Suppressor macrophage (primary cell): ENCODE data around the gene RNF213.
A peak's percentile ranks its signal among the peaks of the same experiment; 100 is the strongest.
"Not testable (repeated sequence)": the region's sequence is repeated elsewhere in the genome, so short reads cannot be mapped to it uniquely, and the experiment has no call there.

Experiments used
- DNase-seq, 4 experiments: peaks; one replicate each; pipeline ENCODE4 v3.0.0-alpha.2; 2020 to 2022

RNF213 gene

GRCh38 chr17:80224683-80225082 lies 36.0 kb upstream of the RNF213 start:
- DNase-seq, result no peak

- no peak for DNase-seq
These were observed 35.4 kb upstream of the RNF213 start for GRCh38 chr17:80225230-80225629.

GRCh38 chr17:80227156-80227555 lies 33.5 kb upstream of the RNF213 start:
- DNase-seq, result no peak

- no peak for DNase-seq
These were observed 33.0 kb upstream of the RNF213 start for GRCh38 chr17:80227666-80228065.

- DNase-seq, result no peak
These were observed 32.2 kb upstream of the RNF213 start for GRCh38 chr17:80228477-80228876.

GRCh38 chr17:80229011-80229410 lies 31.6 kb upstream of the RNF213 start:
- no peak for DNase-seq

GRCh38 chr17:80232438-80232837 lies 28.2 kb upstream of the RNF213 start:
- no peak for DNase-seq

DNA sequence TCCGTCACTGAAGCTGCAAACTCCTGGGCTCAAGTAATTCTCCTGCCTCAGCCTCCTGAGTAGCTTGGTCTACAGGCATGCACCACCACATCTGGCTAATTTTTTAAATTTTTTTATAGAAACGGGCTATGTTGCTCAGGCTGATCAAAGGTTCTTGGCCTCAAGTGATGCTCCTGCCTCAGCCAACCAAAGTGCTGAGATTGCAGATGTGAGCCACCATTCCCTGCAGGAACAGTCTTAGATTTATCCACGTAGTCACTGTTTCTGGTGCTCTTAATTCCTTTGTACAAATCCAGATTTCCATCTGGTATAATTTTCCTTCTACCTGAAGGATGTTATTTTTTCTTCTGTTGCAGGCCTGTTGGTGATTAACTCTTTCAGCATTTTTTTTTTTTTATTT lies 27.4 kb upstream of the RNF213 start:
- DNase-seq, result no peak

- DNase-seq, result no peak
These were observed 23.7 kb upstream of the RNF213 start for GRCh38 chr17:80236911-80237310.

DNA sequence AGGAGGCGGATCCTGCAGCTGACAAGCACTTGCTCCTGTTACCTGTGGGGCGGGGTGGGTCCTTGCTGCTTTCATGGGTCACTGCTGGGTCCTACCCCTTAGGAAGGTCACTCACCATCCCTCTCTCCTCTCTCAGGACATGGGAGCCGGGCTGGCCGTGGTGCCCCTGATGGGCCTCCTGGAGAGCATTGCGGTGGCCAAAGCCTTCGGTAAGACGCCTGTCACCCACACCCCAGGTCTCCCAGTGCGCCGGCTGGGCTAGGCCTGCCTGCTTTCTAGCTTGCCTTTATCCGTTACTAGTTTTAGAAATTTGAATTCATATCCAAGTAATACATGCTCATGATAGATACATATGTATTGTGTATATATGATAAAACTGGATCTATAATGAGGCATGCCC lies 23.3 kb upstream of the RNF213 start:
- no peak for DNase-seq

GRCh38 chr17:80242505-80242904 lies 18.1 kb upstream of the RNF213 start:
- DNase-seq, result no peak

DNA sequence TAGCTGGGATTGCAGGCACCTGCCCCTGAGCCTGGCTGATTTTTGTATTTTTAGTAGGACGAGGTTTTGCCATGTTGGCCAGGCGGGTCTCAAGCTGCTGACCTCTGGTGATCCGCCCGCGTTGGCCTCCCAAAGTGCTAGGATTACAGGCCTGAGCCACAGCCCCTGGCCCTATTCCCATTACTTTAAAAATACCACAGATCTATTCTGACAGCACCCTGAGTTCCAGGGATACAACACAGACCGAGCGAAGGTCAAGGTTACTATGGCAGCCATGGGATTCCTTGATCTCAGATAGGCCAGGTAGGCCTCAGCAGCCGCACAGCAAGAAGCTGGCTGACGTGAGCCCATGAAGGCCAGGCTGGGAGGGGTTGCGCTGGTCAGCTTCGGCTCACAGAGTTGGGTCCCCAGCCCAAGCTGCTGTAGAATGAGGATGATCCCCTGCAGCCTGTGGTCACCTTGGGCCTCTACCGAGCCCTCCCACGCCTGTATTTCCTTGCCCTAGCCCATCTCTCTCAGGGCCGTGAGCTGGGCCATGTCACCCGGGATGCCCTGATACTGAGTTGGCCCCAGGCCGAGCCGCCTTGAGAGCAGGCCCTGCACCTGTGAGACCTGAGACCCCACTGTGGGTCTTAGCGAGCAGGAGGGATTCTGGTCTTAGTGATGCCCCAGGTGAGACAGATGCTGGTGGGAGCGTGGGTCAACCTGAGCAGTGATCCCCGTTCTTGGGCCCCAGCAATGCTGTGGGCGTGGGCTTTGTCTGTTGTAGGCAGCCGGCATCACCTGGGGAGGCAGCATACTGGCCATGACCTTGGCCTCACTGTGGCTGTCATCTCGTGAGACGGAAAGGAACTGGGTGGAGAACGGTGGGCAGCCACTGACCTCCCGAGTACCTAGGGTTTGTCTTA lies 16.9 kb upstream of the RNF213 start:
- DNase-seq, result no peak

DNA sequence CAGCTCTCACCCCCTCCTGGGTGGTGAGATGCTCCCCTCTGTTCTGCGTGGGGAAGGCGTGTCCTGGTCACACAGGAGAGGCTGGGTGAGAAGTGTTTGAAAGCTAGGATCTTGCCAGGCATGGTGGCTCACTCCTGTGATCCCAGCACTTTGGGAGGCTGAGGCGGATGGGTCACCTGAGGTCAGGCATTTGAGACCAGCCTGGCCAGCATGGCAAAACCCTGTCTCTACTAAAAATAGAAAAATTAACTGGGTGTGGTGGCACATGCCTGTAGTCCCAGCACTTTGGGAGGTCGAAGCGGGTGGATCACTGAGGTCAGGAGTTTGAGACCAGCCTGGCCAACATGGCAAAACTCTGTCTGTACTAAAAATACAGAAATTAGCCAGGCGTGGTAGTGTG lies 16.2 kb upstream of the RNF213 start:
- not testable (repeated sequence) for DNase-seq

DNA sequence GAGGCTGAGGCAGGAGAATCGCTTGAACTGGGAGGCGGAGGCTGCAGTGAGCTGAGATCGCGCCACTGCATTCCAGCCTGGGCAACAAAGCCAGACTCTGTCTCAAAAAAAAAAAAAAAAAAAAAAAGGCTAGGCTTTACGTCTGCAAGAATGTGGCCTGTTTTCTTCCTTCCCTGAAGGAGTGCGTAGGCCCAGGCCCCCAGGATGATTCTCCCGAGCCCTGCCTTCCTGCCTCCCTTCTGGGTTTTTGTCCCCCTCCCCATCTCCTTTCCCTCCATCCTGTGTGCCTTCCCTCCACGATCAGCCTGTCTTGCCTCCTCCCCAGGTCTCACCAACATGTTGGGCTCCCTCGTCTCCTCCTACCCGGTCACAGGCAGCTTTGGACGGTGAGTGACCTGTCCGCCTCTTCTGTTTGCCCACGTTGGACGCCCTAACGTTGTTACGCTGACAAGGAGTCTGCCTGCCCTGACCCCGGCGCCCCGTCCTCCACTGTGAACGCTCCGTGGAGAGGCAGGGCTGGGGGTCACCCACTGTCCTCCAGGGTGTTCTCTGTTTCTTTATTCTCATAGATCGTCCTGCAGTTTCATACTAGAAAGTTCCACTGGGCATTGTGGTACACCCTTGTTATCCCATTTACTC lies 15.7 kb upstream of the RNF213 start:
- no peak for DNase-seq

- no peak for DNase-seq
These were observed 14.9 kb upstream of the RNF213 start for GRCh38 chr17:80245566-80246265.

- DNase-seq, result no peak
These were observed 14.4 kb upstream of the RNF213 start for GRCh38 chr17:80246266-80246681.

GRCh38 chr17:80246726-80247125 lies 13.9 kb upstream of the RNF213 start:
- no peak for DNase-seq

- DNase-seq, result no peak
These were observed 13.1 kb upstream of the RNF213 start for GRCh38 chr17:80247561-80247960.

- no peak for DNase-seq
These were observed 12.4 kb upstream of the RNF213 start for GRCh38 chr17:80248001-80248893.

- no peak for DNase-seq
These were observed 11.6 kb upstream of the RNF213 start for GRCh38 chr17:80248894-80249710.

DNA sequence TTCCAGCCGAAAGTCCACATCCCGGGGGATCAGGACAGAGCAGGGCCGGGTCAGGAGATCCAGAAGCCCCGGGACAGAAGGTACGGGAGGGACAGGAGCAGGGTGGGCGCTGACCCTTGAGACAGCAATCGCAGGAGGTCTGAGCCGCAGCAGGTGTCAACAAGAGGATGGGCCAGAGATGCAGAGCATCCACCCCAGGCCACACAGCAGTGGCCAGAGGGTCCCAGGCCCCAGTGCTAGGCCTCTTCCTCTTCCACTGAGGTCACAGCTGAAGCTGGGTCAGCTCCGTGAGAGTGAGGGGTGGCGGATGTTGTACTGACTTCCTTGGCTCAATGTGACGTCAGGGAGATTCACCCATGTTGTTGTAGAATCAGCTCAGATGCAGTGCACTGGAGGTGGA lies 8.7 kb upstream of the RNF213 start:
- DNase-seq, result no peak

DNA sequence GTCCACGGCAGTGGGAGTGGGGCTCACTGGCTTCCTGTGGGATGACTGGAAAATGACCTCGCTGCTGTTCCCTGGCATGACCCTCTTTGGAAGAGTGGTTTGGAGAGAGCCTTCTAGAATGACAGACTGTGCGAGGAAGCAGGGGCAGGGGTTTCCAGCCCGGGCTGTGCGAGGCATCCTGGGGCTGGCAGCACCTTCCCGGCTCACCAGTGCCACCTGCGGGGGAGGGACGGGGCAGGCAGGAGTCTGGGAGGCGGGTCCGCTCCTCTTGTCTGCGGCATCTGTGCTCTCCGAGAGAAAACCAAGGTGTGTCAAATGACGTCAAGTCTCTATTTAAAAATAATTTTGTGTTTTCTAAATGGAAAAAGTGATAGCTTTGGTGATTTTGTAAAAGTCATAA lies 7.8 kb upstream of the RNF213 start:
- peak; percentile 27 to 61 (median 42) for DNase-seq
